ENCODE data around the gene ABCD3. TPM values are rescaled to one million over a fixed set of nuclear protein-coding genes. Genes with fewer than 3 reads are reported as not detected.

The ABCD3 gene
- polyA plus RNA-seq, 1 donor from 2014 or later: 46.4 TPM

- Histone ChIP-seq H3K4me2 (ENCODE audit: low read length) (no peak overlapping the region), H3K79me2 (replicated peaks; ENCODE audit: insufficient read depth, low read length) (no peaks in the 10 kb centered on the region), H2AFZ (ENCODE audit: low read depth, low read length) (no peak overlapping the region), H3K27me3 (ENCODE audit: insufficient read depth, low read depth, low read length) (no peaks in the 10 kb centered on the region), H3K9me3 (ENCODE audit: low read length) (no peaks in the 10 kb centered on the region), H3K4me3 (ENCODE audit: low read length) (no peak overlapping the region), H3K9me2 (ENCODE audit: insufficient read depth, low read length) (no peaks in the 10 kb centered on the region), H3K27ac (ENCODE audit: low read length) (no peak overlapping the region), H4K20me1 (ENCODE audit: insufficient read depth) (no peaks in the 10 kb centered on the region), H3K36me3 (ENCODE audit: insufficient read depth, low read length) (no peaks in the 10 kb centered on the region), H3K9ac (ENCODE audit: low read length) (no peak overlapping the region), H3F3A (ENCODE audit: insufficient read depth, low read length, poor library complexity, severe bottlenecking) (no peaks in the 10 kb centered on the region)
- TF ChIP-seq POLR2AphosphoS5 (IDR thresholded peaks at IDR 0.05): no peak
- TF ChIP-seq EP300 (conservative IDR thresholded peaks at IDR 0.05; ENCODE audit: poor library complexity, severe bottlenecking): no peak
- no peak for TF ChIP-seq EZH2 (IDR thresholded peaks at IDR 0.05; ENCODE audit: borderline replicate concordance, insufficient read depth, low read length, poor library complexity, severe bottlenecking)
- no peak for TF ChIP-seq TAF1 (IDR thresholded peaks at IDR 0.05; ENCODE audit: low read depth)
- no peak for TF ChIP-seq SMC3 (conservative IDR thresholded peaks at IDR 0.05; ENCODE audit: poor library complexity)
- TF ChIP-seq REST (IDR thresholded peaks at IDR 0.05; ENCODE audit: borderline replicate concordance): no peak
- no peak for TF ChIP-seq RAD21 (conservative IDR thresholded peaks at IDR 0.05)
These were observed 18.7 kb upstream of the ABCD3 start for GRCh38 chr1:94399453-94399852.

- Histone ChIP-seq H3K9me3 (ENCODE audit: low read length) (no peaks in the 10 kb centered on the region), H3K4me2 (ENCODE audit: low read length) (no peak overlapping the region), H3K36me3 (ENCODE audit: insufficient read depth, low read length) (no peaks in the 10 kb centered on the region), H3K9me2 (ENCODE audit: insufficient read depth, low read length) (no peaks in the 10 kb centered on the region), H2AFZ (ENCODE audit: low read depth, low read length) (no peak overlapping the region), H3K27ac (ENCODE audit: low read length) (no peak overlapping the region), H3F3A (ENCODE audit: insufficient read depth, low read length, poor library complexity, severe bottlenecking) (no peaks in the 10 kb centered on the region), H3K79me2 (replicated peaks; ENCODE audit: insufficient read depth, low read length) (no peaks in the 10 kb centered on the region), H4K20me1 (ENCODE audit: insufficient read depth) (no peaks in the 10 kb centered on the region), H3K27me3 (ENCODE audit: insufficient read depth, low read depth, low read length) (no peaks in the 10 kb centered on the region), H3K9ac (ENCODE audit: low read length) (no peak overlapping the region), H3K4me3 (ENCODE audit: low read length) (no peak overlapping the region)
- TF ChIP-seq EP300 (conservative IDR thresholded peaks at IDR 0.05; ENCODE audit: poor library complexity, severe bottlenecking): no peak
- no peak for TF ChIP-seq POLR2AphosphoS5 (IDR thresholded peaks at IDR 0.05)
- no peak for TF ChIP-seq TAF1 (IDR thresholded peaks at IDR 0.05; ENCODE audit: low read depth)
- TF ChIP-seq MXI1 (conservative IDR thresholded peaks at IDR 0.05; ENCODE audit: poor library complexity, severe bottlenecking): no peak
- TF ChIP-seq REST (IDR thresholded peaks at IDR 0.05; ENCODE audit: borderline replicate concordance): no peak
- no peak for TF ChIP-seq SMC3 (conservative IDR thresholded peaks at IDR 0.05; ENCODE audit: poor library complexity)
- TF ChIP-seq RAD21 (conservative IDR thresholded peaks at IDR 0.05): no peak
- no peak for TF ChIP-seq EZH2 (IDR thresholded peaks at IDR 0.05; ENCODE audit: borderline replicate concordance, insufficient read depth, low read length, poor library complexity, severe bottlenecking)
These were observed 17.0 kb upstream of the ABCD3 start for GRCh38 chr1:94401206-94401605.
